H1 (cell line): ENCODE measurements around the gene GNAI2. TPM values are rescaled to one million over a fixed set of nuclear protein-coding genes. Genes with fewer than 3 reads are reported as not detected.

Experiments
- BACH1 ChIP-seq: IDR thresholded peaks from 2 replicates; pipeline ENCODE4 v1.6.1; 2012; ENCODE audit warnings: low read length, improper control_type of control experiment
- USF2 ChIP-seq: IDR thresholded peaks from 2 replicates; pipeline ENCODE4 v1.6.1; 2011; ENCODE audit warnings: low read length, improper control_type of control experiment
- polyA plus RNA-seq, 7 experiments: library from polyadenylated mRNA; depleted of rRNA in 3 of 7; stranded (reverse) in 5 of 7; unstranded in 2 of 7; fragments of >200 nt in 5 of 7; fragments of 200-250 nt in 2 of 7; gene quantifications; 1 replicate in 5 of 7; 2 replicates in 1 of 7; 4 replicates in 1 of 7; pipeline versions ENCODE4 v1.2.1 to v1.2.3, GENCODE V29; 2011 to 2013; ENCODE audit warnings: missing spikeins in 2 of 7, mixed read lengths in 2 of 7
- total RNA-seq: library from RNA; stranded (reverse); fragmentation: NEBNext Ultra II Directional; extraction: Animal tissue kit (Norgen Biotek cat#: 25700); gene quantifications from 2 replicates; pipeline ENCODE4 v1.2.1, GENCODE V29; 2021

Gene GNAI2
- total and polyA plus RNA-seq, 2 of the 8 experiments (the other 6 are each of a cell fraction or from before 2014, with no cell fraction given), result 168 to 539 TPM

- TF ChIP-seq USF2 (no peak), BACH1 (no peak)
These were observed 604 bp downstream of the GNAI2 start (continued) for GRCh38 chr3:50236484-50237132.
